22Rv1 (cell line): Measurements from ENCODE around the gene FBXO15.

Source experiments
- H3K27ac ChIP-seq: fragments of 450-650 bp; 2 replicates; pipeline ENCODE4 v1.5.1; 2017
- CTCF ChIP-seq: fragments of 450-650 bp; IDR thresholded peaks from 2 replicates; pipeline ENCODE4 v1.5.1; 2017; ENCODE audit warnings: mild to moderate bottlenecking
- ZFX ChIP-seq: fragments of 450-650 bp; IDR thresholded peaks from 2 replicates; pipeline ENCODE4 v1.6.1; 2017; ENCODE audit warnings: antibody characterized with exemption, borderline replicate concordance

Gene FBXO15

DNA sequence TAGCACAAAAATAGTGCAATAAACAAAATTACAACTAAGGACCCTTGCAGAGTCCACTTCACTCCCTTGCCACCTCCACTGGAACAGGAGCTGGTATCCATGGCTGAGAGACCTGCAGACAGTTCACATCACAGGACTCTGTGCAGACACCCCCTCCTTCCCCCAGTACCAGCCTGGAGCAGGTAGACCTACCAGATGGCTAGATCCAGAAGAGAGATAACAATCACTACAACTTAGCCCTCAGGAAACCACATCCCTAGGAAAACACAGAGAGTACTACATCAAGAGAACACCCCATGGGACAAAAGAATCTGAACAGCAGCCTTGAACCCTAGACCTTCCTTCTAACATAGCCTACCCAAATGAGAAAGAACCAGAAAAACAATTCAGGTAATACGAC, 49.8 kb downstream of the FBXO15 start:
- TF ChIP-seq ZFX: no peak
- no peak for TF ChIP-seq CTCF
- H3K27ac ChIP-seq: no peak overlapping the region

DNA sequence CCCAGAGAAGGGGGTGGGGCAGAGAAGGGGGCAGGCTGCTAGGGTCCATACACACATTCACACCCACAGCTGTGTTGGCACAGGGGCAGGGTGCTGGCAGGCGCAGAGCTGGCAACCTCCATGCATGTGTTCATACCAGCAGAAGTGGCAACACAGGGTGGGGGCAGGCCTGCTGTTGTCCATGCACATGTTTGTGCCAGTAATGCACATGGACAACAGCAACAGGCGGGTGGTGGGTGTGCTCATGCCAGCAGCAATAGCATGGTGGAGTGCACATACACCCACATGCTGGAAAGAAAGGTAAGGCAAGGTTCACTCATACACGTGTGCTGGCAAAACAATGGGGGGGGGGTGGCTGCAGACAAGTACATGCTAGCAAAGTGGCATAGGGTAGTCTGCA, 54.7 kb downstream of the FBXO15 start:
- TF ChIP-seq CTCF (no peak), ZFX (no peak)
- H3K27ac ChIP-seq: no peak overlapping the region

- TF ChIP-seq ZFX (no peak), CTCF (no peak)
- no peak overlapping the region for H3K27ac ChIP-seq
Observed at GRCh38 chr18:74084184-74084855, 63.3 kb downstream of the FBXO15 start.

- TF ChIP-seq CTCF (no peak), ZFX (no peak)
- no peak overlapping the region for H3K27ac ChIP-seq
Observed at GRCh38 chr18:74083557-74083952, 64.1 kb downstream of the FBXO15 start.

DNA sequence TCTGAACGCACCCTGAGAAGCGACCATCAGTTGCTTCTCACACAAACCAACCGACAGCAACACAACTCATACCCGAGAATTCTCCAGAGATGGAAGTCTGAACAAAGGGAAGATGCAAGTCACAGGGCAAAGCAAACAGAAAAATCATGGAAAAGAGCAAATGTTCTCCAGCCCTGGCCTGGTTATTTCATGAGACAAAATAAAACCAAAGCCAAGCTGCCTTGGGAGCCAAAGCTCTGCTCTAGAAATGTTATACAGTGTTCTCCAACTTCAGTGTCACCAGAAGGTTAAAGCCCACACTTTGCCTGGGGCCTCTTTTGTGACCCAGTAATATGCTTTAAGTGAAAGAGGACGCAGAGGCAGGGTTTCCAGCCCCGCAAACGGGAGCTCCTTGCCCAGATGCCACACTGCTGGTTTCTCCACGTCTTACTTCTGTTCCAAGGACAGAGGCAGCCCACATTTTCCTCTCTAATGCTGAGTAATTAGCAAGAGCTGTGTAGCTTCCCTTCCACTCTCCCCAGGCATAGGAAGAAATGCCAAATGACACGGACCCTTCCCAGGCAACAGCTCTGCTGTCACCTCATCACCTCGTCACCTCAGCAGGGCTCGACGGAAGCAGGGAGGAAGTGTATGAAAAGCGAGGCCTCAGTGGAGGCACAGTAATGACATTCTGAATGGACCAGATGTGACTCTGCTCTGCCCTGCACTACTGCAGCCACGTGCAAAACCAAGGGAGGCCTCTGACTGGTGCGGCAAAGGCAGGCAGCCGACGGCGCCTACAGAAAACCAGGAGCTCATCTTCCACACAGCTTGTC, 64.7 kb downstream of the FBXO15 start:
- TF ChIP-seq ZFX: no peak
- peak; percentile 21 for TF ChIP-seq CTCF
- H3K27ac ChIP-seq: no peak overlapping the region

GRCh38 chr18:74081966-74082741, 65.5 kb downstream of the FBXO15 start:
- H3K27ac ChIP-seq: no peak overlapping the region
- TF ChIP-seq CTCF (peak; percentile 74), ZFX (no peak)
